SK-N-SH treated with all-trans-retinoic acid at 6 μM for 48 hours (cell line): Measurements from ENCODE around the gene RBM47.

Experiments
- ATAC-seq: fragments of 200-7000 bp; cut with Tn5 transposase; 3 replicates; pipeline ENCODE4 v1.9.1; 2020; ENCODE audit warnings: mild to moderate bottlenecking, moderate library complexity
- BACH2 ChIP-seq: fragments of 250-450 bp; sonication (Bioruptor Pico); IDR thresholded peaks from 2 replicates; pipeline ENCODE4 v1.9.0; 2021; ENCODE audit warnings: mild to moderate bottlenecking, borderline replicate concordance
- CSDC2 ChIP-seq: fragments of 250-450 bp; sonication (Bioruptor Pico); IDR thresholded peaks from 2 replicates; pipeline ENCODE4 v1.5.0; 2020; ENCODE audit warnings: mild to moderate bottlenecking, moderate library complexity
- ESRRG ChIP-seq: fragments of 250-450 bp; sonication (Bioruptor Pico); IDR thresholded peaks from 2 replicates; pipeline ENCODE4 v1.6.1; 2021; ENCODE audit warnings: mild to moderate bottlenecking
- GLIS3 ChIP-seq: fragments of 250-450 bp; sonication (Bioruptor Pico); IDR thresholded peaks from 2 replicates; pipeline ENCODE4 v1.5.0; 2020; ENCODE audit warnings: mild to moderate bottlenecking, moderate library complexity
- ISL1 ChIP-seq: fragments of 250-450 bp; sonication (Bioruptor Pico); IDR thresholded peaks from 2 replicates; pipeline ENCODE4 v2.1.2; 2022; ENCODE audit warnings: mild to moderate bottlenecking, moderate library complexity
- OSR1 ChIP-seq: fragments of 250-450 bp; sonication (Bioruptor Pico); IDR thresholded peaks from 2 replicates; pipeline ENCODE4 v1.8.0; 2022; ENCODE audit warnings: moderate library complexity, mild to moderate bottlenecking, inconsistent platforms
- SNAI2 ChIP-seq: fragments of 250-450 bp; sonication (Bioruptor Pico); IDR thresholded peaks from 2 replicates; pipeline ENCODE4 v1.5.0; 2020; ENCODE audit warnings: mild to moderate bottlenecking, moderate library complexity
- TCF4 ChIP-seq: fragments of 250-450 bp; sonication (Bioruptor Pico); IDR thresholded peaks from 2 replicates; pipeline ENCODE4 v1.8.0; 2021; ENCODE audit warnings: mild to moderate bottlenecking, moderate library complexity, borderline replicate concordance
- TOX ChIP-seq: fragments of 250-450 bp; sonication (Bioruptor Pico); IDR thresholded peaks from 2 replicates; pipeline ENCODE4 v1.8.0; 2021; ENCODE audit warnings: mild to moderate bottlenecking, moderate library complexity, borderline replicate concordance
- ZC3H10 ChIP-seq: fragments of 250-450 bp; sonication (Bioruptor Pico); IDR thresholded peaks from 2 replicates; pipeline ENCODE4 v1.5.1; 2021; ENCODE audit warnings: mild to moderate bottlenecking, moderate library complexity
- ZFP3 ChIP-seq: fragments of 250-450 bp; sonication (Bioruptor Pico); IDR thresholded peaks from 2 replicates; pipeline ENCODE4 v1.5.0; 2020; ENCODE audit warnings: mild to moderate bottlenecking, moderate library complexity
- ZFP30 ChIP-seq: fragments of 450-650 bp; formaldehyde crosslinking; IDR thresholded peaks from 2 replicates; pipeline ENCODE4 v1.5.0; 2022; ENCODE audit warnings: mild to moderate bottlenecking, moderate library complexity
- ZNF70 ChIP-seq: fragments of 450-650 bp; formaldehyde crosslinking; IDR thresholded peaks from 2 replicates; pipeline ENCODE4 v1.5.0; 2020; ENCODE audit warnings: mild to moderate bottlenecking, moderate library complexity
- ZNF8 ChIP-seq: fragments of 450-650 bp; formaldehyde crosslinking; IDR thresholded peaks from 2 replicates; pipeline ENCODE4 v1.5.0; 2020; ENCODE audit warnings: mild to moderate bottlenecking, moderate library complexity
- TF ChIP-seq, protein P1 (sequence below): fragments of 250-450 bp; sonication (Bioruptor Pico); IDR thresholded peaks from 2 replicates; pipeline ENCODE4 v1.8.0; 2021; ENCODE audit warnings: low read depth, mild to moderate bottlenecking, moderate library complexity, borderline replicate concordance
- TF ChIP-seq, protein P2 (sequence below): fragments of 250-450 bp; sonication (Bioruptor Pico); IDR thresholded peaks from 2 replicates; pipeline ENCODE4 v1.5.1; 2020; ENCODE audit warnings: low read depth, mild to moderate bottlenecking, moderate library complexity
- TF ChIP-seq, protein P3 (sequence below): fragments of 250-450 bp; sonication (Bioruptor Pico); IDR thresholded peaks from 2 replicates; pipeline ENCODE4 v1.8.0; 2020; ENCODE audit warnings: mild to moderate bottlenecking, moderate library complexity, borderline replicate concordance

Gene RBM47

DNA sequence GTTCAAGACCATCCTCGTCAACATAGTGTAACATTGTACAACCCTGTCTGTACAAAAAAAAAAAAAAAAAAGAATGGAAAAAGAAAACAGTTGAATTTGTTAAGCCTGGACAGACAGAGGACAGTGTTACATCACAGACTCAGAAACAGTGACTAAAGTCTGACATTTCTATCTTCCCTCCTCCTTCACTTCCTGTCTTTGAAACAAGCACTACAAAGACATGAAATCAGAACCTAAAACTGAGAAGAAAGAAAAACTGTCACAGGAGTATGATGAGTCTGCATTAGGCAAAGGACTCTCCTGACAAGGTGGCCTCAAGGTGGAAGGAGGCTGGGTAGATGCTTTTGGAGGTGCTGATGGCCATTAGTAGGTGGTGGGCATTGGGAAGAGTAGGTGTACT is 126.7 kb downstream of the RBM47 start:
- TF ChIP-seq ISL1 (no peak), OSR1 (CRISPR knock-in tag) (no peak), ZC3H10 (CRISPR knock-in tag) (no peak), ESRRG (CRISPR knock-in tag) (no peak), SNAI2 (CRISPR knock-in tag) (no peak), BACH2 (CRISPR knock-in tag) (no peak), ZNF70 (CRISPR knock-in tag) (no peak)
- TF ChIP-seq, protein P1, sequence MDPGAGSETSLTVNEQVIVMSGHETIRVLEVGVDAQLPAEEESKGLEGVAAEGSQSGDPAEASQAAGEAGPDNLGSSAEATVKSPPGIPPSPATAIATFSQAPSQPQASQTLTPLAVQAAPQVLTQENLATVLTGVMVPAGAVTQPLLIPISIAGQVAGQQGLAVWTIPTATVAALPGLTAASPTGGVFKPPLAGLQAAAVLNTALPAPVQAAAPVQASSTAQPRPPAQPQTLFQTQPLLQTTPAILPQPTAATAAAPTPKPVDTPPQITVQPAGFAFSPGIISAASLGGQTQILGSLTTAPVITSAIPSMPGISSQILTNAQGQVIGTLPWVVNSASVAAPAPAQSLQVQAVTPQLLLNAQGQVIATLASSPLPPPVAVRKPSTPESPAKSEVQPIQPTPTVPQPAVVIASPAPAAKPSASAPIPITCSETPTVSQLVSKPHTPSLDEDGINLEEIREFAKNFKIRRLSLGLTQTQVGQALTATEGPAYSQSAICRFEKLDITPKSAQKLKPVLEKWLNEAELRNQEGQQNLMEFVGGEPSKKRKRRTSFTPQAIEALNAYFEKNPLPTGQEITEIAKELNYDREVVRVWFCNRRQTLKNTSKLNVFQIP (CRISPR knock-in tag): no peak
- ATAC-seq: no peak

DNA sequence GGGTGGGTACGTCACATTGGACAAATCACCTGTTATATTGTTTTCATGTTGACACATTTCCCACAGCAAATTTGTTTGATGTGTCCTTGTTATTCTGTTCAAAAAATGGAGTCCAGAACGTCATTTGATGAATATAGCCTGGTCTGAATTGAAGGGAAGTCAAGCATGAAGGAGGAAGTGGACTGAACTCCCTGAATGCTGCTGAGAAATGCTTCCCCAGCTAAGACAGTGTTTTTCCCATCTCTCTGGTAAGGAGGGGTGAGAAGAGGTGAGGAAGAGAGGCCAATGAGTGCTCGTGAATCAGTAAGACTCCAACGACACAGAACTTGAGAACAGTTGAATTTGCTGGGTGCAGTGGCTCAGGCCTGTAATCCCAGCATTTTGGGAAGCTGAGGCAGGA is 127.4 kb downstream of the RBM47 start:
- ATAC-seq: no peak
- TF ChIP-seq ZNF8 (CRISPR knock-in tag): no peak
- no peak for TF ChIP-seq ZFP30 (CRISPR knock-in tag)
- TF ChIP-seq, protein P2, sequence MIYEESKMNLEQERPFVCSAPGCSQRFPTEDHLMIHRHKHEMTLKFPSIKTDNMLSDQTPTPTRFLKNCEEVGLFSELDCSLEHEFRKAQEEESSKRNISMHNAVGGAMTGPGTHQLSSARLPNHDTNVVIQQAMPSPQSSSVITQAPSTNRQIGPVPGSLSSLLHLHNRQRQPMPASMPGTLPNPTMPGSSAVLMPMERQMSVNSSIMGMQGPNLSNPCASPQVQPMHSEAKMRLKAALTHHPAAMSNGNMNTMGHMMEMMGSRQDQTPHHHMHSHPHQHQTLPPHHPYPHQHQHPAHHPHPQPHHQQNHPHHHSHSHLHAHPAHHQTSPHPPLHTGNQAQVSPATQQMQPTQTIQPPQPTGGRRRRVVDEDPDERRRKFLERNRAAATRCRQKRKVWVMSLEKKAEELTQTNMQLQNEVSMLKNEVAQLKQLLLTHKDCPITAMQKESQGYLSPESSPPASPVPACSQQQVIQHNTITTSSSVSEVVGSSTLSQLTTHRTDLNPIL: no peak
- no peak for TF ChIP-seq ISL1
- no peak for TF ChIP-seq TCF4 (CRISPR knock-in tag)
- TF ChIP-seq, protein P1 (CRISPR knock-in tag): no peak
- TF ChIP-seq BACH2 (CRISPR knock-in tag): no peak
- TF ChIP-seq, protein P3, sequence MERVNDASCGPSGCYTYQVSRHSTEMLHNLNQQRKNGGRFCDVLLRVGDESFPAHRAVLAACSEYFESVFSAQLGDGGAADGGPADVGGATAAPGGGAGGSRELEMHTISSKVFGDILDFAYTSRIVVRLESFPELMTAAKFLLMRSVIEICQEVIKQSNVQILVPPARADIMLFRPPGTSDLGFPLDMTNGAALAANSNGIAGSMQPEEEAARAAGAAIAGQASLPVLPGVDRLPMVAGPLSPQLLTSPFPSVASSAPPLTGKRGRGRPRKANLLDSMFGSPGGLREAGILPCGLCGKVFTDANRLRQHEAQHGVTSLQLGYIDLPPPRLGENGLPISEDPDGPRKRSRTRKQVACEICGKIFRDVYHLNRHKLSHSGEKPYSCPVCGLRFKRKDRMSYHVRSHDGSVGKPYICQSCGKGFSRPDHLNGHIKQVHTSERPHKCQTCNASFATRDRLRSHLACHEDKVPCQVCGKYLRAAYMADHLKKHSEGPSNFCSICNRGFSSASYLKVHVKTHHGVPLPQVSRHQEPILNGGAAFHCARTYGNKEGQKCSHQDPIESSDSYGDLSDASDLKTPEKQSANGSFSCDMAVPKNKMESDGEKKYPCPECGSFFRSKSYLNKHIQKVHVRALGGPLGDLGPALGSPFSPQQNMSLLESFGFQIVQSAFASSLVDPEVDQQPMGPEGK (CRISPR knock-in tag): no peak
- TF ChIP-seq CSDC2: no peak
- TF ChIP-seq GLIS3 (CRISPR knock-in tag): no peak

DNA sequence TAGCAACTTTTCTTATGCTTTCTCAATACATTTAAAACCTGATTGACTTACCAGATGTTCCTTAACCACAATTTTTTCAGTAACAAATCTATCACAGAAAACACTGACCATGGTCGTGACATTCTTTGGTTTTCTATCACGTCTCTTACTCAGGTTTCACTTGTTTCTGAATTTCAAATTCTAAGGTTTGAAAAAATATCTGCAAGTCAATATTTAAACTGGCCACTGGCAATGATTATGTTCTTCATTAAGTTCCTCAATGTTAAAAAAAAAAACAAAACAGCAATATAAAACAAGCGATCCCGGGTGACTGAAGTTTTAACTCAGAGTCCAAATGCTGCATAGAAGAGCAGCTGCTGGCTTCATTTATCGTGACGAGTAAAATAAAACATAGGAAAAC is 128.9 kb downstream of the RBM47 start:
- no peak for ATAC-seq
- TF ChIP-seq ZNF8 (CRISPR knock-in tag): no peak
- TF ChIP-seq, protein P2: no peak
- no peak for TF ChIP-seq ZFP3 (CRISPR knock-in tag)
- TF ChIP-seq BACH2 (CRISPR knock-in tag): no peak

DNA sequence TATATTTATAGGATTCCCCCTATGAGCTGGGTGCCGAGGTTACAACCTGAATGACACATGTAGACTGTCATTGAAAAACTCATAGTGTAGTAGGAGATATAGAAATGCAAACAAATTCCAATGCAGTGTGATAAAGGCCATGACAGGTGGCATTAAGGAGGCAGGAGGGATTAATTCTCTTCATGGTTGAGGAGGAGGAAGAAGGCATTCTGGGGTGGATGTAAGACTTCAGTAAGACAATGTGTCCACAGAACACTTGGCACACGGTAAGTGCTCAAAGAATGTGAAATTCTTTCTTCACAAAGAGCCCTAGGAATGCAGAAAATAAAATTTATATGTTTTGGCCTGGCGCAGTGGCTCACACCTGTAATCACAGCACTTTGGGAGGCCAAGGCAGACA is 136.5 kb downstream of the RBM47 start:
- TF ChIP-seq BACH2 (CRISPR knock-in tag) (no peak), SNAI2 (CRISPR knock-in tag) (no peak)
- ATAC-seq: no peak

DNA sequence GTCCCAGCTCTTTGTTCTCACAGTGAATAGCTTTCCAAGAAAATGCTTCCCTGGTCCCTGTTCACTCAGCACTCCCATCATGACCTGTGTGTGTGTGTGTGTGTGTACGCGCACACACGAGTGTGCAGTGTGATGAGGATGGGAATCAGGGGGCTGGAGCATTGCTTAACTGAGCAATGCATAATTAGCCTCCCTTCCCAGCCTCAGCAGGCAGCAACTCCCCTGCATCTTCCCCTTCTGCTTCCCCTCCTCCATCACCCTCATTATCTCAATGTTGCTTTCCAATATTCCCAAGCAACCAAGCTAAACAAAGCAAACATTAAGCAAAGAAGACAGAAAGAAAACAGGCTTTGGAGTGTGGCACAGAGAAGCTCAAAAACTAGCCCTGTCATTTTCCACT is 137.0 kb downstream of the RBM47 start:
- no peak for ATAC-seq
- TF ChIP-seq BACH2 (CRISPR knock-in tag) (no peak), ZNF70 (CRISPR knock-in tag) (no peak), OSR1 (CRISPR knock-in tag) (no peak), GLIS3 (CRISPR knock-in tag) (no peak), ZFP3 (CRISPR knock-in tag) (no peak), TOX (CRISPR knock-in tag) (no peak), ISL1 (no peak)
- TF ChIP-seq, protein P2: no peak
